OCI-LY7 (cell line): ENCODE measurements around the gene FBLN1. TPM values are rescaled to one million over a fixed set of nuclear protein-coding genes. Genes with fewer than 3 reads are reported as not detected.

Experiments used
- BruUV-seq: library from RNA; stranded (reverse); fragments of 400-500 nt; replicated peaks from 2 replicates; lab custom pipeline; 2021; lab: Mats Ljungman, UMichigan
- CTCF ChIA-PET: fragments of 300-600 bp; sonication (Branson Sonifier 250); formaldehyde crosslinking; loops from one replicate; lab custom pipeline; 2022; ENCODE audit warnings: antibody characterized with exemption; ENCODE audit not compliant: unreplicated experiment; lab: Charles Lee
- POLR2A ChIA-PET: fragments of 300-600 bp; sonication (Branson Sonifier 250); formaldehyde crosslinking; loops from one replicate; lab custom pipeline; 2022; ENCODE audit warnings: antibody characterized with exemption; lab: Charles Lee
- DNase-seq: peaks from one replicate; pipeline ENCODE4 v3.0.0-alpha.2; 2015; ENCODE audit warnings: low spot score
- H2AFZ ChIP-seq: fragments of 200-600 bp; sonication (generic), shearing (Covaris generic); 2 replicates; pipeline ENCODE4 v1.6.1; 2014; ENCODE audit warnings: mild to moderate bottlenecking, antibody characterized with exemption, low read length, moderate library complexity
- H3K27ac ChIP-seq: fragments of 200-600 bp; sonication (generic); 2 replicates; pipeline ENCODE4 v1.5.1; 2014; ENCODE audit warnings: mixed run types, low read depth, mild to moderate bottlenecking, moderate library complexity, low read length, inconsistent platforms; ENCODE audit not compliant: poor library complexity, severe bottlenecking
- H3K36me3 ChIP-seq: fragments of 200-600 bp; sonication (generic); 2 replicates; pipeline ENCODE4 v1.6.1; 2014; ENCODE audit warnings: mild to moderate bottlenecking, antibody characterized with exemption, low read length, moderate library complexity, mixed read lengths; ENCODE audit not compliant: insufficient read depth
- H3K4me1 ChIP-seq: fragments of 200-600 bp; sonication (generic); 2 replicates; pipeline ENCODE4 v1.5.1; 2014; ENCODE audit warnings: mild to moderate bottlenecking, low read length; ENCODE audit not compliant: insufficient read depth, poor library complexity, severe bottlenecking
- H3K4me2 ChIP-seq: fragments of 200-600 bp; sonication (generic); 2 replicates; pipeline ENCODE4 v1.6.1; 2014; ENCODE audit warnings: mild to moderate bottlenecking, low read length
- H3K4me3 ChIP-seq: fragments of 200-600 bp; sonication (generic); 2 replicates; pipeline ENCODE4 v1.5.1; 2014; ENCODE audit warnings: mild to moderate bottlenecking, low read depth, low read length; ENCODE audit not compliant: poor library complexity, severe bottlenecking
- H3K79me2 ChIP-seq: fragments of 200-600 bp; sonication (generic); 2 replicates; pipeline ENCODE4 v1.6.1; 2016; ENCODE audit warnings: low read depth, mild to moderate bottlenecking, low read length, moderate library complexity, mixed read lengths; ENCODE audit not compliant: insufficient read depth
- H3K9me2 ChIP-seq: fragments of 200-600 bp; sonication (generic); 2 replicates; pipeline ENCODE4 v1.6.1; 2016; ENCODE audit warnings: mild to moderate bottlenecking, low read length, mixed read lengths; ENCODE audit not compliant: insufficient read depth
- H3K9me3 ChIP-seq: fragments of 200-600 bp; sonication (generic); 2 replicates; pipeline ENCODE4 v1.6.1; 2014; ENCODE audit warnings: mild to moderate bottlenecking, mixed run types, low read length, mixed read lengths
- H4K20me1 ChIP-seq: fragments of 200-600 bp; sonication (generic); 2 replicates; pipeline ENCODE4 v1.6.1; 2014; ENCODE audit warnings: mild to moderate bottlenecking, antibody characterized with exemption, low read length, moderate library complexity, mixed read lengths; ENCODE audit not compliant: insufficient read depth
- EZH2phosphoT487 ChIP-seq: fragments of 200-600 bp; sonication (generic); IDR thresholded peaks from 2 replicates; pipeline ENCODE4 v1.6.1; 2018; ENCODE audit warnings: low read depth, borderline replicate concordance, mild to moderate bottlenecking, mixed run types, antibody characterized with exemption, low read length, moderate library complexity, mixed read lengths
- intact Hi-C: fragments of 100-400 bp; cut with micrococcal nuclease; formaldehyde crosslinking; loops from one replicate; pipeline ENCODE4 v1.10.0; 2022; ENCODE audit not compliant: unreplicated experiment
- total RNA-seq, 2 experiments: library from RNA; depleted of rRNA in 1 of 2; stranded (reverse); fragments of >200 nt in 1 of 2; shearing (Covaris generic) in 1 of 2; gene quantifications; 2 replicates each; pipeline ENCODE4 v1.2.3, GENCODE V29; 2014 to 2022
- TF ChIP-seq, protein P1 (sequence below): fragments of 200-600 bp; sonication (generic); conservative IDR thresholded peaks from 2 replicates; pipeline ENCODE4 v1.5.1; 2014; ENCODE audit warnings: mild to moderate bottlenecking, antibody characterized with exemption, low read length, moderate library complexity, mixed read lengths

FBLN1 gene
- total RNA-seq, 2 experiments from 2014 or later: not detected

- H3K36me3 ChIP-seq: no peaks in the 10 kb centered on the region
- ChIA-PET POLR2A (no interaction called here), CTCF (no interaction called here)
- H3K4me2 ChIP-seq: no peak overlapping the region
- no peak overlapping the region for H3K4me3 ChIP-seq
- H3K4me1 ChIP-seq: no peaks in the 10 kb centered on the region
- TF ChIP-seq, protein P1, sequence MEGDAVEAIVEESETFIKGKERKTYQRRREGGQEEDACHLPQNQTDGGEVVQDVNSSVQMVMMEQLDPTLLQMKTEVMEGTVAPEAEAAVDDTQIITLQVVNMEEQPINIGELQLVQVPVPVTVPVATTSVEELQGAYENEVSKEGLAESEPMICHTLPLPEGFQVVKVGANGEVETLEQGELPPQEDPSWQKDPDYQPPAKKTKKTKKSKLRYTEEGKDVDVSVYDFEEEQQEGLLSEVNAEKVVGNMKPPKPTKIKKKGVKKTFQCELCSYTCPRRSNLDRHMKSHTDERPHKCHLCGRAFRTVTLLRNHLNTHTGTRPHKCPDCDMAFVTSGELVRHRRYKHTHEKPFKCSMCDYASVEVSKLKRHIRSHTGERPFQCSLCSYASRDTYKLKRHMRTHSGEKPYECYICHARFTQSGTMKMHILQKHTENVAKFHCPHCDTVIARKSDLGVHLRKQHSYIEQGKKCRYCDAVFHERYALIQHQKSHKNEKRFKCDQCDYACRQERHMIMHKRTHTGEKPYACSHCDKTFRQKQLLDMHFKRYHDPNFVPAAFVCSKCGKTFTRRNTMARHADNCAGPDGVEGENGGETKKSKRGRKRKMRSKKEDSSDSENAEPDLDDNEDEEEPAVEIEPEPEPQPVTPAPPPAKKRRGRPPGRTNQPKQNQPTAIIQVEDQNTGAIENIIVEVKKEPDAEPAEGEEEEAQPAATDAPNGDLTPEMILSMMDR: peak; percentile 96
- no peak for TF ChIP-seq EZH2phosphoT487
- BruUV-seq: no TSS peak
- no peak overlapping the region for H2AFZ ChIP-seq
- no peaks in the 10 kb centered on the region for H3K9me3 ChIP-seq
- no peaks in the 10 kb centered on the region for H4K20me1 ChIP-seq
- H3K79me2 ChIP-seq: no peaks in the 10 kb centered on the region
- no peaks in the 10 kb centered on the region for H3K9me2 ChIP-seq
- peak; percentile 82 for DNase-seq
- intact Hi-C loops: loop anchor here (2.0 to 10.0 kb wide), 2 partner anchors 257 to 285 kb away; no protein-coding TSS in a partner anchor
- H3K27ac ChIP-seq: no peak overlapping the region
Measured at GRCh38 chr22:45577746-45578523, 75.3 kb downstream of the FBLN1 start.

- no TSS peak for BruUV-seq
- intact Hi-C loops: loop anchor here (2.0 to 10.0 kb wide), 2 partner anchors 256 to 284 kb away; no protein-coding TSS in a partner anchor
- no peaks in the 10 kb centered on the region for H3K9me2 ChIP-seq
- H3K4me2 ChIP-seq: no peak overlapping the region
- H3K27ac ChIP-seq: no peak overlapping the region
- H3K9me3 ChIP-seq: no peaks in the 10 kb centered on the region
- no peaks in the 10 kb centered on the region for H3K79me2 ChIP-seq
- no peak for DNase-seq
- H3K4me1 ChIP-seq: peaks cover 6% of the 10 kb centered on the region
- H3K36me3 ChIP-seq: no peaks in the 10 kb centered on the region
- TF ChIP-seq EZH2phosphoT487: no peak
- no peaks in the 10 kb centered on the region for H4K20me1 ChIP-seq
- no peak overlapping the region for H3K4me3 ChIP-seq
- ChIA-PET POLR2A (no interaction called here), CTCF (no interaction called here)
- no peak overlapping the region for H2AFZ ChIP-seq
Measured at GRCh38 chr22:45578524-45579147, 76.0 kb downstream of the FBLN1 start.

DNA sequence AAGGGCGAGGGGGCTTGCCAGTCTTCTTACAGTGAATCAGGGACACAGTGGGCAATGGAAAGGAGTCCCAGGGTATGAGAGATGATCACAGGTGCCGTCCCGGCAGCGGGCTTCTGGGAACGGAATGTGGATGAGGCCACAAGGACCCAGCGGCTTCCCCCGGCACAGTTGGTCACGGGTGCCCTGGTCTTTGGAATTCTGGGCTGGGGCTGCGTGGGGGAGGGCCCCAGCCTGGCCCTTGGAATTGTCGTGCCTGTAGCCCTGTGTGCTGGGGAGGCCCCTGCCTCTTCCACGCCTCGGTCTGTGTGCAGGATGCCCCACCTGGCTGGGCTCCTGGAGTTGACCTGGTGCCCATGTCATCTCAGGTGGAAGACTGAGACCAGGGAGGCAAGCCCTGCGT lies 76.6 kb downstream of the FBLN1 start:
- H3K9me3 ChIP-seq: no peaks in the 10 kb centered on the region

More for the DNA sequence above, 76.6 kb downstream of the FBLN1 start:
- ChIA-PET POLR2A (no interaction called here), CTCF (no interaction called here)
- no TSS peak for BruUV-seq
- no peaks in the 10 kb centered on the region for H3K9me2 ChIP-seq
- TF ChIP-seq, protein P1: no peak
- no peak for TF ChIP-seq EZH2phosphoT487
- H3K79me2 ChIP-seq: no peaks in the 10 kb centered on the region
- H3K4me2 ChIP-seq: no peak overlapping the region
- no peak overlapping the region for H3K4me3 ChIP-seq
- peaks cover 13% of the 10 kb centered on the region for H3K4me1 ChIP-seq
- no peak overlapping the region for H2AFZ ChIP-seq
- no peak for DNase-seq
- intact Hi-C loops: loop anchor here (2.0 to 10.0 kb wide), 2 partner anchors 255 to 283 kb away; no protein-coding TSS in a partner anchor
- no peaks in the 10 kb centered on the region for H4K20me1 ChIP-seq
- no peak overlapping the region for H3K27ac ChIP-seq
- no peaks in the 10 kb centered on the region for H3K36me3 ChIP-seq
